Colonic mucosa (tissue), 4 donors: Measurements from ENCODE around the gene CHMP6. TPM values are rescaled to one million over a fixed set of nuclear protein-coding genes. Genes with fewer than 3 reads are reported as not detected.

Source experiments
- DNase-seq: peaks from one replicate; pipeline ENCODE4 v3.0.0-alpha.2; 2020
- H3K27ac ChIP-seq: fragments of 200-600 bp; one replicate; pipeline ENCODE4 v1.8.0; 2021
- H3K27me3 ChIP-seq: fragments of 200-600 bp; one replicate; pipeline ENCODE4 v1.8.0; 2021
- H3K36me3 ChIP-seq: fragments of 200-600 bp; one replicate; pipeline ENCODE4 v1.8.0; 2021
- H3K4me1 ChIP-seq: fragments of 200-600 bp; one replicate; pipeline ENCODE4 v1.8.0; 2021; ENCODE audit warnings: mild to moderate bottlenecking
- H3K4me3 ChIP-seq: fragments of 200-600 bp; one replicate; pipeline ENCODE4 v1.8.0; 2021
- H3K9ac ChIP-seq, 2 donors: one replicate each; pipeline ENCODE4 v1.7.0; 2013; ENCODE audit warnings: control low read depth in 2 of 2, low read depth in 2 of 2, low read length in 2 of 2
- H3K9me3 ChIP-seq: fragments of 200-600 bp; one replicate; pipeline ENCODE4 v1.8.0; 2021
- CTCF ChIP-seq: fragments of 200-600 bp; IDR thresholded peaks from one replicate; pipeline ENCODE4 v1.8.0; 2022; ENCODE audit warnings: antibody characterized with exemption, mild to moderate bottlenecking
- intact Hi-C: fragments of 100-400 bp; cut with DNase I; formaldehyde crosslinking; loops from one replicate; pipeline ENCODE4 v1.14.1; 2022
- total RNA-seq, 2 donors: library from RNA; stranded (reverse); fragmentation: NEBNext Ultra II Directional in 1 of 2; extraction: Animal tissue kit (Norgen Biotek cat#: 25700) in 1 of 2; gene quantifications; one replicate each; pipeline ENCODE4 v1.2.1, GENCODE V29; 2021
- donor health status: healthy.
- donor health status: DM: no; HTN: no; CAD: no.
- donor health status: DM: no; HTN: no; CAD: no.

The CHMP6 gene
- total RNA-seq, 2 donors from 2014 or later, result 29.1 to 43.5 TPM

GRCh38 chr17:81033535-81034167 is 42.0 kb downstream of the CHMP6 start:
- DNase-seq, result no peak
- H3K4me1 ChIP-seq, result no peaks in the 10 kb centered on the region
- peak overlapping the region; percentile 63 to 75 for H3K9ac ChIP-seq
- no peak for TF ChIP-seq CTCF
- intact Hi-C loops, result no loop called here
- H3K9me3 ChIP-seq, result no peaks in the 10 kb centered on the region
- no peak overlapping the region for H3K27ac ChIP-seq
- H3K27me3 ChIP-seq, result peaks cover under 1% of the 10 kb centered on the region
- H3K36me3 ChIP-seq, result no peaks in the 10 kb centered on the region
- peak overlapping the region; percentile 63 for H3K4me3 ChIP-seq

- TF ChIP-seq CTCF, result no peak
- no peak for DNase-seq
- Histone ChIP-seq H3K36me3 (no peaks in the 10 kb centered on the region), H3K9me3 (no peaks in the 10 kb centered on the region), H3K27ac (no peak overlapping the region), H3K27me3 (no peaks in the 10 kb centered on the region), H3K9ac (peak overlapping the region; percentile 63 to 75), H3K4me1 (no peaks in the 10 kb centered on the region), H3K4me3 (peak overlapping the region; percentile 63)
- intact Hi-C loops, result no loop called here
Measured at GRCh38 chr17:81034168-81034777, 42.6 kb downstream of the CHMP6 start.

- Histone ChIP-seq H3K9me3 (no peaks in the 10 kb centered on the region), H3K27me3 (no peaks in the 10 kb centered on the region), H3K4me3 (peak within 1 kb of the TSS; percentile 63), H3K36me3 (no peaks in the 10 kb centered on the region), H3K9ac (peak within 1 kb of the TSS; percentile 63 to 75), H3K27ac (no peak within 1 kb of the TSS), H3K4me1 (no peaks in the 10 kb centered on the region)
- intact Hi-C loops, result no loop called here
- TF ChIP-seq CTCF, result no peak
- DNase-seq, result peak; percentile 98
Measured at GRCh38 chr17:81034779-81035520, 43.3 kb downstream of the CHMP6 start, which contains the start of gene BAIAP2. Gene BAIAP2 (plus strand): TSS chr17:81035151. CDS start chr17:81035255, 104 bp downstream.

- TF ChIP-seq CTCF, result no peak
- DNase-seq, result no peak
- intact Hi-C loops, result no loop called here
- H3K9ac ChIP-seq, result peak overlapping the region; percentile 28 to 73
- no peaks in the 10 kb centered on the region for H3K27me3 ChIP-seq
- H3K4me3 ChIP-seq, result peak overlapping the region; percentile 63
- no peak overlapping the region for H3K27ac ChIP-seq
- no peaks in the 10 kb centered on the region for H3K36me3 ChIP-seq
- H3K9me3 ChIP-seq, result no peaks in the 10 kb centered on the region
- no peaks in the 10 kb centered on the region for H3K4me1 ChIP-seq
Measured at GRCh38 chr17:81035521-81036196, 44.0 kb downstream of the CHMP6 start.
